ENCODE data around the gene C1QBP. TPM values are rescaled to one million over a fixed set of nuclear protein-coding genes. Genes with fewer than 3 reads are reported as not detected.

C1QBP gene
- total and polyA plus RNA-seq, 2 of the 8 experiments (the other 6 are each of a cell fraction or from before 2014, with no cell fraction given) = 355 to 454 TPM

GRCh38 chr17:5405400-5405799, 33.6 kb downstream of the C1QBP start:
- no peak overlapping the region for H2AFZ ChIP-seq (ENCODE audit: low read length)
- no peak overlapping the region for H4K5ac ChIP-seq (ENCODE audit: insufficient read length, low read depth, low read length)
- H2BK12ac ChIP-seq (ENCODE audit: low read depth, low read length) = no peak overlapping the region
- H3K4me1 ChIP-seq (replicated peaks in 1 of 4; ENCODE audit: control insufficient read depth in 3 of 4, insufficient read depth in 4 of 4, low read length in 3 of 4) = no peaks in the 10 kb centered on the region
- H3K4me3 ChIP-seq (ENCODE audit: extremely low read depth in 1 of 4, insufficient read depth in 2 of 4, low read depth in 3 of 4, low read length in 4 of 4) = no peak overlapping the region
- no peaks in the 10 kb centered on the region for H3K27me3 ChIP-seq (replicated peaks in 1 of 4; ENCODE audit: control insufficient read depth in 3 of 4, extremely low read depth in 1 of 4, insufficient read depth in 3 of 4, low read length in 3 of 4)
- DNase-seq (ENCODE audit: low read depth in 1 of 2, low spot score in 2 of 2) (no peak), FAIRE-seq (no peak)
- no peak overlapping the region for H3K27ac ChIP-seq (ENCODE audit: low read depth, low read length)
- peaks cover 2% of the 10 kb centered on the region in 2 experiments for H4K20me1 ChIP-seq (replicated peaks in 1 of 2; ENCODE audit: control insufficient read depth in 1 of 2, insufficient read depth in 2 of 2, low read length in 2 of 2)
- no peak overlapping the region for H3K4me2 ChIP-seq (ENCODE audit: insufficient read depth in 1 of 2, low read depth in 2 of 2, low read length in 2 of 2)
- H2BK15ac ChIP-seq (ENCODE audit: low read length) = no peak overlapping the region
- no peak overlapping the region for H3K9ac ChIP-seq (replicated peaks in 1 of 4; ENCODE audit: extremely low read depth in 1 of 4, low read depth in 3 of 4, low read length in 3 of 4)
- no peak overlapping the region for H3K23ac ChIP-seq (ENCODE audit: insufficient read length)
- H3K56ac ChIP-seq (replicated peaks; ENCODE audit: insufficient read length, low read depth, low read length) = no peak overlapping the region
- no peak overlapping the region for H3K4ac ChIP-seq (replicated peaks; ENCODE audit: insufficient read length, low read depth, low read length)
- no peak overlapping the region for H2BK120ac ChIP-seq (replicated peaks; ENCODE audit: low read depth, low read length)
- no peak overlapping the region for H3K14ac ChIP-seq (ENCODE audit: insufficient read length)
- no peaks in the 10 kb centered on the region for H3K79me2 ChIP-seq (ENCODE audit: control insufficient read depth in 1 of 2, insufficient read depth in 2 of 2, low read length in 2 of 2)
- no peaks in the 10 kb centered on the region for H3K23me2 ChIP-seq (ENCODE audit: low read depth, low read length)
- H4K8ac ChIP-seq (ENCODE audit: extremely low read depth, insufficient read depth, low read length) = no peak overlapping the region
- H4K91ac ChIP-seq (replicated peaks; ENCODE audit: insufficient read length, low read length) = no peak overlapping the region
- ChIA-PET CTCF (ENCODE audit: partially characterized antibody) (interaction anchor here (0.6 to 1.7 kb wide), 3 partner anchors 19 to 36 kb away, joined by 3 to 7 read pairs (median 5); partner anchors contain the start of gene C1QBP), POLR2A (ENCODE audit: partially characterized antibody) (interaction anchor here (1.0 to 5.8 kb wide), 7 partner anchors 11 to 33 kb away, joined by 3 to 51 read pairs (median 4); partner anchors contain the start of genes NUP88 and RPAIN)
- no peak overlapping the region for H3K18ac ChIP-seq (ENCODE audit: extremely low read depth, low read length)
- WGBS, 2 experiments (ENCODE audit: extremely low coverage in 1 of 2, insufficient coverage in 1 of 2, insufficient read length in 1 of 2, insufficient replicate concordance in 2 of 2, low coverage in 1 of 2, low lambda C conversion rate in 2 of 2, missing lambda C conversion rate in 1 of 2) = 92% methylated on average over 4 of the region's 4 CpGs; no CpG with 5 or more reads in 1 of the 2 experiments
- H2BK20ac ChIP-seq (ENCODE audit: low read length) = no peak overlapping the region
- H3K9me3 ChIP-seq (ENCODE audit: insufficient read depth in 2 of 2, low read depth in 1 of 2, low read length in 1 of 2) = no peaks in the 10 kb centered on the region
- H2BK5ac ChIP-seq (ENCODE audit: low read depth, low read length) = no peak overlapping the region
- H3K79me1 ChIP-seq (ENCODE audit: low read depth, low read length) = no peaks in the 10 kb centered on the region; the same call in 1 of the 2 replicates
- TF ChIP-seq RNF2 (IDR thresholded peaks at IDR 0.05; ENCODE audit: borderline replicate concordance, low read depth, low read length, missing control alignments, poor library complexity, severe bottlenecking) = no peak
- no peak for TF ChIP-seq ZNF274 (IDR thresholded peaks at IDR 0.05; ENCODE audit: borderline replicate concordance, extremely low read depth, low read length)
- no peak for TF ChIP-seq FOSL1 (IDR thresholded peaks at IDR 0.05; ENCODE audit: insufficient read depth, low read depth, low read length)
- TF ChIP-seq JUND (IDR thresholded peaks at IDR 0.05; ENCODE audit: low read length) = no peak
- no peak for TF ChIP-seq CHD1 (IDR thresholded peaks at IDR 0.05; ENCODE audit: low read depth, low read length)
- no peak for TF ChIP-seq RAD21 (IDR thresholded peaks at IDR 0.05 in 1 of 2, conservative IDR thresholded peaks at IDR 0.05 in 1 of 2; ENCODE audit: low read depth in 2 of 2, low read length in 2 of 2)
- no peak for TF ChIP-seq SRF (IDR thresholded peaks at IDR 0.05; ENCODE audit: low read depth, low read length)
- TF ChIP-seq RBBP5 (IDR thresholded peaks at IDR 0.05; ENCODE audit: borderline replicate concordance, low read depth, low read length) = no peak
- peaks cover 42 to 90% (median 78%) of the 10 kb centered on the region in 4 experiments for H3K36me3 ChIP-seq (ENCODE audit: control insufficient read depth in 2 of 4, insufficient read depth in 4 of 4, low read length in 3 of 4)
- H2AK5ac ChIP-seq (ENCODE audit: low read depth, low read length) = no peak overlapping the region

Measured in H1 (cell line).